ENCODE data around the gene CPT1C.

The CPT1C gene

DNA sequence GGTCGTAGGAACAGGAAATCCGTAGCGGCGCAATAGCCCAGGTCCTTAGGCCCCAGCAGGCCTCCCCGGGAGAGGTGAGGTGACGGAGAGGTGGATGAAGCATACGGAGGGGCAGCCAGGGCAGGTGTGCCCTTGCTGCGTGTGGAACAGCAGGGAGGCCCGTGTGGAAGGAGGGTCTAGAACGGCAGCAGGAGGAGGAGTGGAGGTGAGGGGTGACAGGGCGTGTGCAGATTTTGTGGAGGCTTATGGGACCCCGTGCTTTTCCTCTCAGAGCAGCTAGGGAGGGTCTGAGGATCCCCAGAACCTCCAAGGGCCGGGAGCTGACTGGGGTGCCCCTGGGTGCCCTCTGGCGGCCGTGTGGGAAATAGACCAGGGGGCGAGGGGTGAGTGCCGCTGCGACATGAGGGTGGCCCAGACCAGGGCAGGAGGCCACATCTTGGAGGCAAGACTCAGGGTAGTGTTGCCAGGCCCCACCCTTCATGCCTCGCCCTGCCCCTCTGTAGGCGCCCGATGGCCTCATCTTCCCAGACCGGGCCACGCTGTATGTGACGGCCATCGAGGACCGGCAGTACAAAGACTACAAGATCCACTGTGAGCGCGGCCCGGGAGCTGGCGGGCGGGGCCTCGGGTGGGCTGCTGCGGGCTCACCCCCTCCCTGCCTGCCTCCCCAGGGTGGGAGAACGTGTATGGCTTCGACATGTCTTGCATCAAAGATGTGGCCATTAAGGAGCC, 6.5 kb upstream of the CPT1C start:
- DNase-seq: no peak

- DNase-seq: no peak
These were observed 5.8 kb upstream of the CPT1C start for GRCh38 chr19:49684983-49685553.

- DNase-seq: no peak
These were observed 5.0 kb upstream of the CPT1C start for GRCh38 chr19:49685845-49686332.

- no peak for DNase-seq
These were observed 4.3 kb upstream of the CPT1C start for GRCh38 chr19:49686503-49687088.

DNA sequence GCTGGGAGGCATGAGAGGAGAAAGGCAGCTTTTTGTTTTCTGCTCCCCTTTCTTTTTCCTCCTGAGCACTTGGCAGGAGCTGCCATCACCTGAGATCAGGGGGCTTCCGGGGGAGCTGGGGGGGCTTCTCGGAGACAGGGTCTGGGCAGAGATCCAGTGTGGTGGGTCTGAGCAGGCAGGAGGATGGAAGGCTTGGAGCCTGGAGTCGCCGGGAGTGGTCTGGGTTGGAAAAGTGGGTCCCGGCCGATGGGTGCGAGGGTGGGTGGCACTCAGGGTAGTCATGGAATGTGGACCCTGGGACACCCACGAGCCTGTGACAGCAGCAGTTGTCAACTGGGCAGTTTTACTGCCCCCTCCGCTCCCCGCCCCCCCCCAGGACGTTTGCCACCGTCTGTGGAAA, 3.8 kb upstream of the CPT1C start:
- DNase-seq: no peak

DNA sequence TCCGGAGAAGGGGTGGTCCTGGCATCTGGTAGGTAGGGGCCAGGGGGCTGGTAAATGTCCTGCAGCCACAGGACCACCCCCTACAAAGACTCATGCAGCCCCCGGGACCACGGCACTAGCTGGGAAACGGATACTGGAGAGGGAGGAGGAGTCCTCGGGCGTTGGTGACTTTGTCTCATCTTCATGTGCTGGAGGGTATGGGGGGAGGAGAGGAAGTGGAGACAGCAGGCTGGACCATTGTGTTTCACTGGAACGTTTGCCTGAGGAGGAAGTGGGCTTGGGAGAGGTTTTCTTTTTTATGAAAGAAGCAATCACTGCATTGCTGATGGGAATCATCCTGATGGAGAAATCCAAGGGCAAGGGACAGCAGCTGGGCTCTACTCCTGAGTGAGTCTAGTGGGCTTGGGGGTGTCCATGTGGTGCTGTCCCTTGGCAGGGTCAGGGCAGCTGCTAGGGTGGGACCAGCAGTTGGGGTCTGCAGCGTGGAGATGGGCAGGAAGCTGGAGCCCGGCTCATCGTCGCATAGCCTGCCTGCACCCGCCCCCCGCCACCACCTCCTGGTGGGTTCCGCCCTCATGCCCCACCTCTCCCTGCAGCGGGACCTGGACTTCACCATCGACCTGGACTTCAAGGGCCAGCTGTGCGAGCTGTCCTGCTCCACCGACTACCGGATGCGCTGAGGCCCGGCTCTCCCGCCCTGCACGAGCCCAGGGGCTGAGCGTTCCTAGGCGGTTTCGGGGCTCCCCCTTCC, 3.2 kb upstream of the CPT1C start:
- DNase-seq: no peak

GRCh38 chr19:49688531-49689132, 2.3 kb upstream of the CPT1C start:
- no peak for DNase-seq

DNA sequence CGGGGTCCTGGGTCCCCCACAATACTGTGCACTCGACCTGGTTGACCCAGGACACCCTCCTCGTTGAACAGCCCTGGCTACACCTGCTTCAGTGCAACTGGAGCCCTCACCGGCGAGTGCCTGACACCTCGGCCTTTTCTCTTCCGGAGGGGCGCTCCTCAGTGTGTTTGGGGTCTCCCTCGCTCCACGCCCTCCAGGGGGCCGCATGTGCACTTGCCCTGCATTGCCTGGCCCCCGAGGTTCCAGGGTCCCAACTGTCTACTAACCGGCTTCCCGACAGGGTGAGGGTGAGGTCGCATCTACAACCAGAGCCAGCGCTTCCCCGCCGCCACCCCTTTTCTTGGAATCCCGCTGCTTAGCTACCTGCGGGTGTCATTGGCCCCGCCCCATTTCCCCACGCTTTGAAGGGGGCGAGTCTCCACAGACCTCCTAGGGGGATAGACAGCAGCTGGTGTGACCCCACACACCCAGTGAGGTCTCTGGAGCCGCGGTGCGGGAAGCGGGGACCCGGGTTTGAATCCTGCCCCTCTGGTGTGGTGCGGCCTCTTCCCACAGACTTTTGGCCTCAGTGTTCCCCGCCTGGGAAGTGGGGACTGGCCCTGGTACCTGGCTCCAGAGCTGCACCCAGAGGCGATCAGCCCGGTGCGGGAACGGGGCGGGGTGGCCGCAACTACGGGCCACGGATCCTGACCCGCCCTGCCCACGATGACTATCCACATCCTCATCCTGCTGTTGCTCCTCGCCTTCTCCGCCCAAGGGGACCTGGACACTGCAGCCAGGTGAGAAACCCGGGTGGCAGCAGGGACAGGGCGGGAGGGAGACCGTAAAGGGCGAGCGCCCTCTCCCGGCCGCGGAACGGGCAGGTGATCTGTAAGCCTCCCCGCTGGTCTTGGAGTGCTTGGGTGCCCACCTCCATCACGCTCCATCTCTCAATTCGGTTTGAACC, 1.5 kb upstream of the CPT1C start, which contains the start of gene ADM5:
ADM5 (plus strand) TSS at position 462 of the 946 bp plus-strand sequence; CDS start at position 706, 244 bp downstream.
- DNase-seq: peak; percentile 43

DNA sequence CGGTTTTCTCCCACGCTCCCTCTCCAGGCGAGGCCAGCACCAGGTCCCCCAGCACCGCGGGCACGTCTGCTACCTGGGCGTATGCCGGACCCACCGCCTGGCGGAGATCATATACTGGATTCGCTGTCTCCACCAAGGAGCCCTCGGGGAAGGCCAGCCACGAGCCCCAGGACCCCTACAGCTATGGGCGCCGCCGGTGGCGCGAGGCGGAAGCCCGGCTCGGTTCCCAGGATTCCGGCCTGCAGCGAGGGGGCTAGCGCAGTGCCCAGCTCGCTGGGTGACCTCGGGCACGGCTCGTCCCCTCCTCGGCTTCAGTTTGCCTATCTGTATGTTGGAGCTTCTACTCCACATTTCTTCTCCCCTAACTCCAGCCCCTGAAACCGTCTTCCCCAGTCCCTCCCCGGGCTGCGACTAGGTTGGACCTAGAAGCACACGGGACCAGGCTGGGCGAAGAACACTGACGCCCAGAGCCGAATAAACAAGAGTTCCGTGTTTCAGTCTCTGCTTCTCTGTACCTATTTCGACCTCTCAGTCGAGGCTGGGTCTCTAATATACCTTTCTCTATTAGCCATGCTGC, 749 bp upstream of the CPT1C start:
- DNase-seq: no peak

DNA sequence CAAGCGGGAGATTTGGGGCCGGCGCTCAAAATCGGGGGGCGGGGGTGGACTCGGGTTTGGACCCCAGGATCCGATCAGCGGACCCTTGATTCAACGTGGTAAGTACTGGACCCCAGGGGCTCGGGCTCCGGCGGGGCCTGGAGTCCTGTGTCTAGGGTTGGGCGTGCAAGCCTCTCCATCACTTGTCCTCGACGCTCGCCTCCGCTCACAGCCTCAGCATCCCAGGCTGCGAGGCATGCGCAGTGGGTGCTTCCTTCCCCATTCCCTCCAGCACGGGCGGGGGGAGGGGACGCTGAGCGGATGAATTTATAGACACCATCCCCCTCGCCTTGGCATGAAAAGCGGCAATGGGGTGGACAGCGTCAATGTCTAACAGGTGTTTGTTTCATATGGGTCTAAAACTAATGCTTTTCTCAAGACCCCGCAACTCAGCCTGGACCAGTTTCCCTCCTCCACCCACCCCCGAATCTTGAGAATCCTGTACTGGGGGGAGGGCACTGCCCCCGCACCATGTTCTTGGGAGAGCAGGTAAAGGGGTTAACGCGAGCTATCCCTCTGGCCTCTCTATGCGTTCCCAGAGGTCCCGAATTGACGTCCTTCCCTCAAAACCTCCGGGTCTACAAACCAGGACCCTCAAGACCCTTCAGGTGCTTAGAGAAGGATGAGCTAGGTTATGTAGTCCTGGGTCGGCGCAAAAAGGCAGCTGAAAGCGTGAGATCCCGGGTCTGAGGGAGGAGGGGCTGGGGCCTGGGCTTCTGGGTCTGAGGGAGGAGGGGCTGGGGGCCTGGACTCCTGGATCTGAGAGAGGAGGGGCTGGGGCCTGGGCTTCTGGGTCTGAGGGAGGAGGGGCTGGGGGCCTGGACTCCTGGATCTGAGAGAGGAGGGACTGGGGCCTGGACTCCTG, 579 bp downstream of the CPT1C start:
- DNase-seq: peak; percentile 35

- no peak for DNase-seq
These were observed 1.2 kb downstream of the CPT1C start for GRCh38 chr19:49692147-49692506.

DNA sequence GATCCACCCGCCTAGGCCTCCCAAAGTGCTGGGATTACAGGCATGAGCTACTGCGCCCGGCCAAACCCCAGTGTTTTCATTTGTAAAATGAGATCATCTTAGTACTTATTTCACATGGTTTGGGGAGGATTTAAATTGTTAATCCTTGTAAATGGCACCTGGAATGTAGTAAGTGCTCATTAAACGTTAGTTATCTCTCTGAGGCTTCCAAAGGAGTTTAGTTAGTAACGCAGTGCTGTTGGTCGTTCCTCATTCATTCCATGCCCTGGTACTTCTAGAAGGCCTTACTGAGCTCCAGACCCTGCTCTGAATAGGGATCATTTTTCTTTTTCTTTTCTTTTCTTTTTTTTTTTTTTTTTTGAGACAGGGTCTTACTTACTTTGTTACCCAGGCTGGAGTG, 5.2 kb downstream of the CPT1C start:
- no peak for DNase-seq

DNA sequence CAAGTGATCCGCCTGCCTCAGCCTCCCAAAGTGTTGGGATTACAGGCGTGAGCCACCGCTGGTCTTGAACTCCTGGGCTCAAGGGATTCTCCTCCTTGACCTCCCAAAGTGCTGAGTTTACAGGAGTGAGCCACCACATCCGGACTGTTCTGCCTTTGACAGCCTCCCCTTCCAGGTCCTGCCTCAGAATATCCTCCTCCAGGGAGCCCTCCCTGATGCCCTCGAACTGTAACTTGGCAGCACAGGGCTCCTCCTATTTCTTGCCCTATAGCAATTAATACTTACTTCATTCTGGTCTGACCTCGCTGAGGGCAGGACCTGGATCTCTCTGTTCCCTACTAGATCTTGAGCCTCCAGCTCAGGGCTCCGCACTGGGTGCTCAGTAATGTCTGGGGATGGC, 5.9 kb downstream of the CPT1C start:
- DNase-seq: no peak

DNA sequence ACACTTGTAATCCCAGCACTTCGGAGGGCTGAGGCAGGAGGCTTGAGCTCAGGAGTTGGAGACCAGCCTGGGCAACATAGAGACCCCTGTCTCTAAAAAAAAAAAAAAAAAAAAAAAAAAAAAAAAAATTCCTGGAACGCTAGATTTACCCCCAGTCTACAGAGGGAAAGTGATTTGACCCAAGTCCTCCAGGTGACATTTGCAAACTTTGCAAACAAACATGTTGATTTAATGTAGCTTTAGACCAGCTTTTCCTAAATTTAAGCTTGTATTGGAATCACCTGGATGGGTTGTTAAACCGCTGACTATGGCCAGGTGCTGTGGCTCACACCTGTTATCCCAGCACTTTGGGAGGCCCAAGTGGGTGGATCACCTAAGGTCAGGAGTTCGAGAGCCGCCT, 8.4 kb downstream of the CPT1C start:
- no peak for DNase-seq

DNA sequence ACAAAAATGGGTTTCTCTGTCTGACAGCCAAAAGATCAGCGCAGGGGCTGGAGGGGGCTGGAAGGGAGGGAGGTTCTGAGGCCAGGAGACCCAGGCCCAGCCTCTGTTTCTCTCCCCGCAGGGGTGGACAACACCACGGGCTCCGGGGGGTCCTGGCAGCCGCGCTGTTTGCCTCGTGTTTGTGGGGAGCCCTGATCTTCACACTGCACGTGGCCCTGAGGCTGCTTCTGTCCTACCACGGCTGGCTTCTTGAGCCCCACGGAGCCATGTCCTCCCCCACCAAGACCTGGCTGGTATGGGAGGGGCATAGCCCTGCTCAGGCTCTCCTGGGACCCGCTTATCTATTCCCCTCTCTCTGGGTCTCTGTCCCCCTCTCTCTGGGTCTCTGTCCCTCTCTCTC, 9.6 kb downstream of the CPT1C start:
- DNase-seq: no peak

DNA sequence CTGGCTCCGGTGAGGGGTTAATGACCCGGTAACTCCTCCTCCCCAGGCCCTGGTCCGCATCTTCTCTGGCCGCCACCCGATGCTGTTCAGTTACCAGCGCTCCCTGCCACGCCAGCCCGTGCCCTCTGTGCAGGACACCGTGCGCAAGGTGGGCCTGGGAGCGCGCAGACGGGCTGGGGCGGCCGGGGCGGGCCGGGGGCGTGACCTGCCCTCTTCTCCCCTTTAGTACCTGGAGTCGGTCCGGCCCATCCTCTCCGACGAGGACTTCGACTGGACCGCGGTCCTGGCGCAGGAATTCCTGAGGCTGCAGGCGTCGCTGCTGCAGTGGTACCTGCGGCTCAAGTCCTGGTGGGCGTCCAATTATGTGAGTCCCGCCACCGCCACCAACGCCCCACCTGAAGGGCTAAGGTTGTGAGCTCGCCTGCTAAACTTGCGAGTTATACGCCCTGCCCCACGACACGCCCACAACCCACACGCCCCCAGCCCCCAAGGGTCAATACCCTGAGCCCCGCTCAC, 10.4 kb downstream of the CPT1C start:
- DNase-seq: no peak

DNA sequence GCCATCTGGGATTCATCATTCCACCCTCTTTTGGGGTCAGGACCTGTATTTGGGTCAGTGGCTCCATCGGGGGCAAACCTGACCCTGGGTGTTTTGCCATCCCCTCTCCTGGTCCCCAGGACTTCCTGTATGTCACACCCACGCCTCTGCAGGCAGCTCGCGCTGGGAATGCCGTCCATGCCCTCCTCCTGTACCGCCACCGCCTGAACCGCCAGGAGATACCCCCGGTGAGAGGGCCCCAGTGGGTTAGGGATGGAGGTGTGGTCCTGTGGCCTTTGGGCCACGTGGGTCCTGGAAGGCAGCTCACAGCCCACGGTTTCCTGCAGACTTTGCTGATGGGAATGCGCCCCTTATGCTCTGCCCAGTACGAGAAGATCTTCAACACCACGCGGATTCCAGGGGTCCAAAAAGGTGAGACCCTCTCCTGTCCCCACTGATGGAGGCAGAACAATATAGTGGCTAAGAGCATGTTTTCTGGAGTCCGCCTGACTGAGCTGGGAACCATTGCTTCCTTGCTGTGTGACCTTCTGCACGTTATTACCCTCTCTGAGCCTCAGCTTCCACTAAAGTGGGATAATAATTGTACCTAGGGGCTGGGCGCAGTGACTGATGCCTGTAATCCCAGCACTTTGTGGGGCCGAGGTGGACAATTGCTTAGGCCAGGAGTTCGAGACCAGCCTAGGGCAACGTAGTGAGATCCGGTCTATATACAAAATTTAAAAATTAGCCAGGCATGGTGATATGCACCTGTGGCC, 14.1 kb downstream of the CPT1C start:
- no peak for DNase-seq

DNA sequence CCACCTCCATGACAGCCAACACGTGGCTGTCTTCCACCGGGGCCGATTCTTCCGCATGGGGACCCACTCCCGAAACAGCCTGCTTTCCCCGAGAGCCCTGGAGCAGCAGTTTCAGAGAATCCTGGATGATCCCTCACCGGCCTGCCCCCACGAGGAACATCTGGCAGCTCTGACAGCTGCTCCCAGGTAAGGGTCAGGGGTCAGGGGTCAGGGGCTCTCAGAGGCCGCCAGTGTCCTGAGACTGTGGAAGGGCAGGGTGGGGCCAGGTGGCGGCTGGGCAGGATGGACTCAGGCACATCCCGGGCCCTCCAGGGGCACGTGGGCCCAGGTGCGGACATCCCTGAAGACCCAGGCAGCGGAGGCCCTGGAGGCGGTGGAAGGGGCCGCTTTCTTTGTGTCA, 15.0 kb downstream of the CPT1C start:
- no peak for DNase-seq

DNA sequence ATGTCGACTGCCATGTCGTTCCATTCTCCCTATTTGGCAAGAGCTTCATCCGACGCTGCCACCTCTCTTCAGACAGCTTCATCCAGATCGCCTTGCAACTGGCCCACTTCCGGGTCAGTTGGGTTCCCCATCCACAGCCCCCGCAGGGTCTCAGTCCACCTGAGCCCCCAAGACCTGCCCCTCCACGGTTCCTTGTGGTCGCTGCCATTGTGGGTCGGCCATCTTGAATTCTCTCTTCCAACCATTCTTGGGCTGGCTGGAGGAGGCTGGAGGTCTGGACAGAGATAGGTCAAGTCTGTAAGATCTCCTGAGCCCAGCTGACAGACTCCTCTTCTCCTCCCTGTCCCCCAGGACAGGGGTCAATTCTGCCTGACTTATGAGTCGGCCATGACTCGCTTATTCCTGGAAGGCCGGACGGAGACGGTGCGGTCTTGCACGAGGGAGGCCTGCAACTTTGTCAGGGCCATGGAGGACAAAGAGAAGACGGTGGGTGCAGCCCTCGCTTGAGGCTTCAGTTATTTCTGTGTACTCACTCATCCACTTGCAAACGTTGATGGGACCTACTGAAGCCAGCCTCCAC, 19.5 kb downstream of the CPT1C start:
- no peak for DNase-seq

All from activated CD4-positive, alpha-beta T cell treated with anti-CD3 and anti-CD28 coated beads, Interleukin-2, Interleukin-6, amounts not matched to agents 100 ng/mL and 50 ng/mL, durations not matched to agents 16 hours and 8 hours (primary cell).